Islet of Langerhans (tissue), 1 donor: Measurements from ENCODE around the gene NAT8L.

Experiments
- FAIRE-seq: peaks from one replicate; lab custom pipeline; 2011; peaks lifted over from hg19 to GRCh38; lab: Jason Lieb, UNC

NAT8L gene

DNA sequence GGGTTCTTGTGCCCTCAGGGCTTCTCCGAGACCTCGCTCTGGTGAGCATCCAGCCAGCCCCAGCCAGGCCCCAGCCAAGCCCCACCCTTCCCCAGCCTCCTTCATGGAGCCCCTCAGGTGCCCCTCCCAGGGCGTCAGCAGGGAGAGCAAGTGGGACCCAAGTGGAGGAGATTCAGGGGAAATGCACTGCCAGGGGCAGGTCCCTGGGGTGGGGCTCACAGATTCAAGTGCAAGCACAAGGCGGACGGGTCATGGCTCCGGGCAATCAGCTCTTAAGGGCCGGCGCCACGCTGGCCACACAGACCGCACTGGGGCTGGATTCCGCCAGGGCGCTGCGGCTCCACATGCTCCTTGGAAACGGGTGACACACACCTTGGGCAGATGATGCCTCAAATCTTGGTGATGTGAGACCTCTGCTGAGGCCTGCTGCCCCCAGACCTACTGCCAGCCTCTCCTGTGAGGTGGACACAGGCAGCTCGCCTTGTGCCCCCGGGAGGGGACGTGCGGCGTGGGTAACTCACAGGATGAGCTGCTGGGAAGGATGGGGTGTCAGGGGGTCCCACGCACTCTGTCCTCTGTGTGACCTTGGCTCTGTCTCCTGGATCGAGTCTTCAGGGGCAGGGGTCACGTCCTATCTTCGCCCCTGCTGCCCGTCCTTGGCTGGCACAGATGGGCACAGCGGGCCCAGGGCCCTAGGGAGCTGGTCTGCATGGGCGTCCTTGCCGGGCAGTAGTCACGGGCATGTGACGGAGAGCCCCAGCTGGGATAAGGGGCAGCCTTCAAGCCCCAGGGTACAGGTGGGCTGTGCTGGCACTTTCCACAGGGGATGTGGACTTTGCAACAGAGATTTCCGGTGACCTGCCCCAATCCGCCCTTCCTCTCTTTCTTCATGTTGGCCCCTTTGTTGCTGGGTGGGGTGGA is 17.1 kb downstream of the NAT8L start:
- FAIRE-seq: no peak

DNA sequence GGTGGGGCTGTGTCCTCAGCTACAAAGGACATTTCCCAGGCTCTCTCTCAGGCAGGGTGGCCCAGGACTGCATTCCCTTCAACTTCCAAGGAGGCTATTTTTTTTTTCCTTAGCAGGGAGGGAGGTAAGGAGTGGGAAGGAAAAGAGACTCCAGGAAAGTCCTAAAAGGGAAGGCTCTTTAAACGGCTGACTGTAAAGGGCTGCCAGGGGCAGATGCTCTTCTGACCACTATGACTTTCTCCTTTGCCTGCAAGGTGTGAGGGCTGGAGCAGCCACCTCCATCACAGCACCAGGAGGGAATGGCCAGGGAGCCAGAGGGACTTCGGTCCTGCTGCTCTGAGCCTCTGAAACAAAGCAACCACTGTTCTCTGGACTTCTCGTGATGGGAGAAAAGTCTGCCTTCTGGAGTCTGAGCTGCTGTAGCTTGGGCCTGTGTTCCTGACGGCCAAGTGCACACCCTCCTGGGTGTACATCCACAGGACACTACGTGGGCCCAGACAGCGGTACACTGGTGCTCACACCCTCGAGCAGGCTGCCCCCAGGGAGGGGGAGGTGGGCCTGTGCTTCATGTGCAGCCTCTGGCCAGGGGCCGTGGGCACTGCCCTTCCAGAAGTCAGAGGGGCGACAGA is 17.9 kb downstream of the NAT8L start:
- FAIRE-seq: no peak

DNA sequence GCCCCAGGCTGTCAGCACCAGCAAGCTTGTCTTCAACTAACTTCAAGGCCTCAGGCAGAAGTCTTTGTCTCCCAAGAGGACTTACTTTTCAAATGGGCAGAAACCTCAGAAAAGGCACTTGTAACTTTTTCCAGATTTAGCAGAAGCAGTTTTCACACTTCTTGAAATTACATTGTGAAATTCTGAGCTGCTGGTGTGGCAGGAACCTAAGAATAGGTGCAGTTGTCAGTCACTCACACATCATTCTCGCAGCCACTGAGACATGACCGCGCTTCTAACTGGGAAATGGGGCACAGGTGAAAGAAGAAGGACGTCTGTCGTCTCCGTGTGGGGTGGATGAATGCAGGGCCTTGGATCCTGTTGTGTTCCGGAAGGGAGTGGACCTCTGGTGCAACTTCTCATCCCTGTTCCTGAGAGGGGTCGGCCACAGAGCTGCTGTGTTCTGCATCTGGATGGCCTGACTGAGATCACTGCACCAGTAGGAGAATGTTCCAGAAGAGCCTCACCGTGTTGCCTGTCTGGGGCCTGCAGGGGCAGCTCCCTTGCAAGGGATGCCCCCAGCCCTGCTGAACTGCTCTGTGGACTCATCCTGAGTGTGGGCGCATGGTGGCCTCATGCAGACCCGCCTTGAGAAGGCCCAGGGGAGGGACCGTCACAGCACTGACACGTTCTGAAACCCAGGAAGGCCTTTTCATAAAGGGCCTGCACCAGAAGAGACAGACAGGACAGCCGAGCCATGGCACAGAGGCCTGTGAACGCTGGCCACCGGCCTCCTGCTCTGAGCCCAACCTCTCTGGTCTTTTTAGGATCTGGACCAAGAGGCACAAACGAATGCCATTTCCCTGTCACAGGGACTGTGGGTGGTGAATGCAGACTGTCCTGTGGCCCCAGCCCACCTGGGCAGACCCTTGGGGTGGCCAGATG is 18.7 kb downstream of the NAT8L start:
- no peak for FAIRE-seq

DNA sequence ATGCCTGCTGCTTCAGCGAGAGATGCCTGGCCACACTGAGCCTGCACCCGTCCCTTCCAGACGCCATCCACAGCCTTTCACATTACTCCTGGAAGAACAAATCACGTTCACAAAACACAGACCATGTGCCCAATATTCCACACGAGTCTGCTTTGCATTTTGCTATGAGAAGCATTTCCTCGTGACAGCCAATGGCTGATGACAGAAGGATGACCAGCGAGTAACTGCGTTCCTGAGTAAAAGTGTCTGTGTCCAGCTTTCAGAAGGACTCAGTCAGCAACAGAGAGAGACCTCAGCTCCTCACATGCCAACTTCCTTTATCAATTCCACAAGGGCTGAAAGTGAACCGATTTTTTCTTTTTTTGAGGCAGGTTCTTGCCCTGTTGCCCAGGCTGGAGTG is 19.5 kb downstream of the NAT8L start:
- no peak for FAIRE-seq

DNA sequence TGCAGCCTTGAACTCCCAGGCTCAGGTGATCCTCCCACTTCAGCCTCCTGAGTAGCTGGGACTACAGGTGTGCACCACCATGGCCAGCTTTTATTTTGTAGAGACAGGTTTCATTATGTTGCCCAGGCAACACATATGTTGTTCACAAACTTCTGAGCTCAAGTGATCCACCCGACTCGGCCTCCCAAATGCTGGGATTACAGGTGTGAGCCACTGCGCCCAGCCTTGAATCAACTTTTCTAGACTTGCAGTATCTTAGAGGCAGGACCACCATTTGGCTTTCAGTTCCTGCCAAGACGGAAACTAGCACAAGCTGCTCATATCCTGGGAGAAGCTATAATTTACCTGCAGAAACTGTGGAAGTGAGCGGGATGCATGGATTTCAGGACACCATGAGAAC is 19.9 kb downstream of the NAT8L start:
- no peak for FAIRE-seq

DNA sequence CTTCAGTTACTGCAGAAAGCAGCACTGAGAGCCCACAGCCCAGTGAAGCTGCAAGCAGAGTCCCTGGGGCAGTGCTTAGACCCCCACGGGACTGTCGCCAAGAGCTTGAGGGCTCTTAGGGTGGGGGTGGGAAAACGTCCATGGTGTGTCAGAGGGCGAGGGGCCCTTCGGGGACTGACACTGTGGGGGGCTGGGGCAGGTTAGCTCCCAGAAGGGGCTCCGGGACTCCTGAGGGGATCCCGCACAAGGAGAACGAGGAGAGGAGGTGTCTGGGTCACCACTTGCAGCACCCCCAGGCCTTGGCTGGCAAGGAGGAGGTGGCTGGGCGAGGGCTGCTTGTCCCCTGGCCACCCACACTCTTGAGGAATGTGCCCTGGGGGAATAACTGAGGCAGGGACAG is 20.8 kb downstream of the NAT8L start:
- FAIRE-seq: no peak

DNA sequence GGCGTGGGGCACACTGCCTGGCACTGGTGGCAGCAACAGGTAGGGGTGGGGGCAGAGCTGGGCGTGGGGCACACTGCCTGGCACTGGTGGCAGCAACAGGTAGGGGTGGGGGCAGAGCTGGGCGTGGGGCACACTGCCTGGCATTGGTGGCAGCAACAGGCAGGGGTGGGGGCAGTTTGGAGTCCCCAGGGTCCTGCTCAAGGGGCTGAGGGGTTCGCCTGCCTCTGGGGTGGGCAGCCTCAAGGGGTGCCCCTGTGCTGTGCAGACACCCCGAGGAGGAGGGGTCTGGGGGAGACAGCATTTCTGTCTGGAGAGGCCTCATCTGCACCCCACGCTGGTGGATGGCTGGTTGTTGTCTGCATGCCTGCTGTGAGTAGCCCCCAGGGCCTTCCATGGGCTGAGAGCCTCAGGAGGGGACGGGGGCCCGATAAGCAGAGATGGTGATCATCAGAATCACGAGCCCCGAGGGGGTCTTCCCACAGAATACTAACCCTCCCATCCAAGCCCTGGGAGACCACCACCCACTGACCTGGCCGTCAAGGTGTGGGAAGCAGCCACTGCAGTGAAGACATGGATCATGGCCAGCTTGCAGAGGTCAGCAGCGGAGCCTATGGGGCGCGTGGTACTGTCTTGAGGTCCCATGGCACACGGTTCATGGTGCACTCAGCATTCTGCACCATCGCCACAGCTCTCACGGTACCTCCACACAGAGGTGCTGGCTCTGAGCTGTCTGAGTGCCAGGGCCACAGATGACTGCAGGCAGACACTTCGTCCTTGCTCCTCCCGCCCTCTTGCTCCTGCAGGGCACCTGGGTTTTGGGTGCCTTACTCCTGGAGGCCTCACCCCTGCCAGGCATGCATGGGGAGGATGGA is 21.5 kb downstream of the NAT8L start:
- no peak for FAIRE-seq

DNA sequence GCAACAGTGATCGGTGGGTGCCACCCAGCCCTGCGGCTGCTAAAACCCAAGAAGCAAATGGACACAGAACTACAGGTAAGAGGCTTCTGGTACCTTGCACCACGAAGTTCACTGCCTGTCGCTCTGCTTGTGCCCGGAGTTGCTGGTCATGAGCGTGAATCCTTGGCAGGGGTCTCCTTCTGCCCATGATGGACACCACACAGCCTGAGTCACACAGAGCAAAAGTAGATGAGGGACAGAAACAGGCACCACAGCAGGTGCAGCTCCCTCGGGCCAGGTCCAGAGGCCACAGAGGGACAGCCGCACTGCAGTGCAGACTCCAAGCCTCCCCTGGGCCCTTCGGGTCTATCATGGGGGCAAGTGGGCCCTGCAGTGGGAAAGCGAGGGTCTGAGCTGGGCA is 22.4 kb downstream of the NAT8L start:
- FAIRE-seq: no peak

DNA sequence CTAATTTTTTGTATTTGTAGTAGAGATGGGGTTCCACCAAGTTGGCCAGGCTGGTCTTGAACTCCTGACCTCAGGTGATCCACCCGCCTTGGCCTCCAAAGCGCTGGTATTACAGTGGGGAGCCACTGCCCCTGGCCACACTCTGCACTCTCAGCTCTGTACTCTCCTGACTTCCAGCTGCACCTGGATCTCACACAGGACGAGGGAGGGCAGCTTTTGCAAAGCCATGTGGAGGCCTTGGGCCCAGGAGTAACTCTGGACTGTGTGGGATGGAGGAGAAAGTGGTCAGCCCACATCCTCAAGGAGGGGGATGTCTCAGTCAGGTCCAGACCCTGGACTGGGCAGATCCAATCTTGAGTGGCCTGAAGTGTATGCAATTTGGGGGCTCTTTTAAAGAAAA is 23.0 kb downstream of the NAT8L start:
- FAIRE-seq: no peak

DNA sequence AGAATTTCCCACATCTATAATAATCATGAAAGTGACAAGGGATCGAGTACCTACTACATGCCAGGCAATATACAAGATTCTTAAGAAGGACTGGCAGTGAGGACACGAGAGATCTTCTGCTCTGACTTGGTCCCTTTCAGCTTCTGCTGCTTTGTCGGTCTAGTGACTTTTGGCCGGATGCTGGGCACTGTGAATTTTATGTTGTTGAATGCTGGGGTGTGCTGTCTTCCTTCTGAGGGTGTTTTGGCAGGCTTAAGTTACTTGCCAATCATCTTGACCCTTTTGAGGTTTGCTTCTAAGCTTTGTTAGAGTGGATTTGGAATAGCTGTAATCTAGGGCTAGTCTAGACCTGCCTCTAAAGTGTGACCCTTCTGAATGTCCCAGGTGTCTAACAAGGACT is 23.5 kb downstream of the NAT8L start:
- no peak for FAIRE-seq

DNA sequence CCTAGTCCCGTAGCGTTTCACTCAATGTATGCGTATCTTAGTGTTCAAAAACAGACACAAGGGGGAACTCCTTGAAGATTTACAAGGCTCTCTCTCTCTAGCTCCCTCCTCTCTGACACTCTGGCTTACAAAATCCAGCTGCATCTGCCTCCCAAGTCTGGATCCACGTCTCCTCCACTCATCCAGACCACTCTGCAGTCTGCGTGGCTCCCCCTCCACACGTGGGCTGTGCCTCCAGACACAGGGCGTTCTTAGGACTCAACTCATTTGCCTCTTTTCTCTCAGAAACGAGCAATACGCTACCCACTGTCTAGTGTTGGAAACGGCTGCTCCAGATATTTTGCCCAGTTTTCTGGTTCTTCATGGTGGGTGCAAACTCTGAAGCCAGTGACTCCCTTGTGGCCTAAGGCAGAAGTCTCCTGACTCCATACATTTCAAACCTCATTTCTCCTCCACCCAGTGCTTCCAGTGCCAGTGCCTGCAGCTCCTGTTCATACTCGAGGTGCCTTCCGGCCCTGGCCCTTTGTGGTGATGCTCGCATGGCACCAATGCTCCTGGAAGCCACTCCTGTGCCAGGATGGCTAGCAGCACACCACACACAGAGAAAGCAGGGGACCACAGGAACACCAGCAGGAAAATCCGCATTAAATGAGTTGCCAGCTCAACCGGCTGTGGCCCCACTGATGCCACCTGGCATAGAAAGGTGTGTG is 24.1 kb downstream of the NAT8L start:
- no peak for FAIRE-seq

DNA sequence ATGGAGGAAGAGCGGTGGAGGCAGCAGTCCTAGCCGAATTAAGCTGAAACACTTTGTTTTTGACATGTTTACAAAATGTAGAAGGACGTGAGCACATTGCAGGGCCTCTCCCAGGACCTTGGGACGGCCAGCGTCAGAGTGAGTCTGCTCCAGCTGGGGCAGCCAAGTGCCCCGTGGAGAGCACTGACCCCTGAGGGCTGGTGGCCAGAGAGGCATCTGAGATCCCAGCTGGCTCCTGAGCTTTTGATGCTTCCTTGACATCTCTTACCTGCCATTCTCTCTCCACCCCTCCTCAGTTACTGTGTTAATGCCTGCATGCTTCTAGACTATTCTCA is 24.7 kb downstream of the NAT8L start:
- FAIRE-seq: no peak

DNA sequence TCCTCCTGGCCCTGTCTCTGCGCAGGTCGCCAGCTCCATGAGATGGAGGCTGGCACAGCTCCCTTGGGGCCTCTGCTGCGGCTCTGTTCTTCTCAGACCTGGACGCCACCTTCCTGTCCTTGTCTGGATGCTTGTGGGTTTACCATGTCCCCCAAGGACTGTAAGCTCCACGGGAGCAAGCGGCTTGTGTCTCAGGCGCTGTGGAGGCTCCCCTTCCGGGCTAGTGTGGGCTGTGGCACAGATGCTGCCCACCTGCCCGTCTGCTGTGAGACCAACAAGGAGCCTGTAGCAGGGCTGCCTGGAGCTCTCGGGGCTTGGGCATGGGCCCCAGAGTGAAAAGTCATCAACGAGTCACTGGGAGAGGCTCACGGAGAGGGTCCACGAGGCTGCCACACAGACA is 25.2 kb downstream of the NAT8L start:
- FAIRE-seq: no peak

DNA sequence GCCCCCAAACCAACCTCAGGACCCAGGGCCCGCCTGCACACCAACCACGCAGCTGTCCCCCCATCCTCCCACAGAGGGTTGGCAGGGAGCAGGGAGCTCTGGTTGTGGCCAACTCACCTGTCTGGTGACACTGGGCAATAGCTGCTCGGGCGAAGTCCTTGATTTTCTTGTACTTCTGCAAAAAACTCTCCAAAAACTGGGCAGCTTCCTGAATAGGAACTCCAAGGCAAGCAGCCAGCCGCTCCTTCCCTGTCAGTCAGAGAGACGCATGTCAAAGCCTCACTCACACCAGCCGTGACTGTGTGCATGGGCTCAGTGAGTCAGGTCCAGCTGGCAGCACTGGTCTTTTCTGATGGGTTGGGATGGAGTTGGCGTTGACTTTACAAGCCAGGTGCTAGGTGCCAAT is 26.4 kb downstream of the NAT8L start:
- FAIRE-seq: no peak

DNA sequence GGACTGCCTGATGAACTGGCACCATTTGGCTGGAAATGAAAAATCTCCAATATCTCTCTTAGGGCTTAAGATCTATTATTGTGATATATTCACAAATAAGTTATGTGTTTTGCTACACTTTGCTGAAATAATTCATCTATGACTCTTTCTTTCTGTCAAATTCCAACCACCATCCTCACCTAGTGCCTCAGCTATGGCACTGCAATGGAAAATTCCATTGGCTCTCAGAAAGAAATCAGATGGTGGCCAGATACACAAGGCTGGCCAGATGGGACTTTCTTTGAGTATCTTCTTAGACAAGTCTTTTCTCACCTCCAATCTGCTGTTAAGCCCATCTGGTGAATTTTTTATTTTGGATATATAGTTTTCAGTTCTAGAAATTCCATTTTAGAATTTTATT is 28.0 kb downstream of the NAT8L start:
- no peak for FAIRE-seq

DNA sequence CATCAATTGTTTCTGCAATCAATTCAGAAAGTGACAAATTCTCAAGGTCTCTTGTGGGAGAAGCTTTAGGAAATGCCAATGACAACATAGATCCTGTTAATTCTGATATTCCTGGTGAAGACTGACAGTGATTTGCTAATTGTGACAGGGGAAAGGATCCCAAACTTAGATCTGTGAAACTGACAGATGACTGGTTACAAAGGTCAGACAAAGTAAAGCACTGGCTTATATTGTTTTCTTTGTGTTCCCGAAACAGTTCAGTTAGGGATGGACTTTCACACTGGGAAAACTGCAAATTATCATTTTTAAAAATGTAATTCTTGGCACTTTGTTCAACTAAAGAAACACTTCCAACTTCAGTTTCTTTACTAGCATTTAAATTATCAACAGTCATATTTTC is 30.1 kb downstream of the NAT8L start:
- no peak for FAIRE-seq

DNA sequence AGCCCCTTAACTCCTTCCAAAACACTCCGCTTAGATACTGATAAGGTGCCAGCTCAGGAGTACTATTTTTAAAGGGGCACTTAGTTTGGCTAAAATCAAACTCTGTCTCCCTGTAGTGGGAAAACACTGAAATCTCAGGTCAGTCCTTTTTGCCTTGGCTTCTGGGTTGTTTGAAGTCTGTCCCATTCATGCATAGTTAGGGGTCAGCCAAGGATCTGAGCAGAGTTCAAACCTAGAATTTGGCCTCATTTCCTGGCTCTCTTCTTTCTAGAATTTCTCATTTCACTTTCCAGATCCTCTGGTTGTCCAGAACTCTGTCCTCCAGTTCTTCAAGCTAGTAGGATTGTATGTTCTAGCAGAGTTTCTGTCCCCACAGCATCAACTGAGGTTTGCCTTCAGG is 31.5 kb downstream of the NAT8L start:
- FAIRE-seq: no peak

DNA sequence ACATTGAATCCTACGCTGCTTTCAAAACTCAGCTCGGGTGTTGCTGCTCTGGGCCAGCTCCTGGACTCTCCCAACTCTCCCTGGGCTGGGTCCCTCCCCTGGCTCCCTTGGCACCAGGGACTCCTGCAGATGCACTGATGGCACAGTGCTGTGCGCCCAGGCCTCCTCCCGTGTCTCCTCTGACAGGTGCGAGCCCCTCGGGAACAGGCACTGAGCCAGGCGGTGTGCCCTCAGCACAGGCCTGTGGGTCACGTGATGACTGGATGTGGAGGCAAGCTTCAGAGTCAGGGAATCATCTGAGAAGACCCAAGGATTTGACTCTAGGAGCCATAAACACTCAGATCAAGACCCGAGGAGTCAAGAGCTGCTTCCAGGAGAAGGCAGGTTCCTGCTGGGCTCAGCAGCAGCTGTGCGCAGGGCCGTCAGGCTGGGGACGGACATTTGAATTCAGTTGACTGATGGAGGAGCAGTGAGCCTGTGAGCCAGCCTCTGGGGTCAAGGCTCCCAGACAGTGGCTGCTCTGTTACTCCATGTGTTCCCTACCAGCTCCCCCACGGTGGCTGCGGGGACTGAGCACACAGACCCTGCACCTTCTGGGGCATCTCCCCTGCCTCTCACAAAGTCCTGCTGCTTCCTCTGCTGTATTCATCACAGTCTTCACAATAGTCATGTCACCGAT is 33.0 kb downstream of the NAT8L start:
- no peak for FAIRE-seq

DNA sequence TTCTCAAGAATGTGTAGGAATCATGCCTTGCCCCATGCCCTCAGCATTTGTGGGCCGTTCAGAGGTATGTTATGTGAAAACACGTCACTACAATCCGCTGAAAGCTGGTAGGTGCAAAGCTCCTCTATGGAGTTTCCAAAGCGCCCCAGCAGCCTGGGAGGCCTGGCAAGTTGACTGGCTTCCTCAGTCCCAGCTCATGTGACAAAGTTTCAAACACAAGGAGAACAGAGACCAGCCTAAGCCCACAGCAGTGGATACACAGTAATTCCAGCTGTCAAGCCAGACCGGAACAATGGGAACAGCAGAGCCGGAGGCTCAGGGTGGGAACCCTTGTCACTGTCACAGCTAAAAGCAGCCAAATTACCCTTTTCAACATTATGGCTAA is 33.5 kb downstream of the NAT8L start:
- FAIRE-seq: no peak

DNA sequence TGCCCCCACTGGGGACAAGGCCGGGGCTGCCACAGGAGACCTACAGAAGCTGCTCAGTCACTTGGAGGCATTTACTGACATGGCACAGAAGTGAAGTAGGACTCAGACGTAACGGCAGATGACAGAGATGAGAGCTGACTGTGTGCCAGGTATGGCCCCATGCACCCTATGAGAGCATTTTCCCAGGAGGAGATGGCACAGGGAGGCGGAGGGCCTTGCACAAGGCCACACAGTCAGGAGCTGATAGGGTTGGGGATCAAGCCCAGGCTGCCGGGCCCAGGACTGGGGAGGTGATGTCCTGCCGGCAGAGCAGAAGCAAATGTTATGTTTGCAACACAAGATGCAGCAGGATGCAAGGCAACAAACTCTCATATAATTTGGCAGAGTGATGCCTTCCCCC is 34.1 kb downstream of the NAT8L start:
- FAIRE-seq: no peak

DNA sequence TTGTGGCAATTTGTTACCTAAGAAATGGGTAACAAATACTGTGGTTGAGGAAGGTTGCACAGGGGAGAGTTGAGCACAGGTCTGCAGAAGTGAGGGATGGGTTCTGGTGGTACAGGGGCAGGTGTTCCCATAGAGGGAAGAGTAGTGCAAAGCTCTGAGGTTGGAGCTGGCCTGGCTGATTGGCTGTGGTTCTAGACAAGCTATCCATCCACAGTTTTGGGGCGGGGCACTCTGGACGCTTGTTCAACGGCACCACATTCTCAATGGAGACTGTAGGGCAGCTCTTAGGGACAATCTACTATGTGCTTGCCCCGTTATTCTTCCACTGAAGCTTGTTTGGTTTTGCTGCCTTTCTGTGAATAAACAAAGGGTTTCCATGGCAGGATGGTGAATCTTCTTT is 35.4 kb downstream of the NAT8L start:
- no peak for FAIRE-seq
